GM18526 (cell line): ENCODE measurements around the gene RNF149.

Experiments
- POLR2A ChIP-seq: IDR thresholded peaks from 3 replicates; pipeline ENCODE4 v1.6.1; 2011; ENCODE audit not compliant: insufficient read length; ENCODE audit errors: extremely low read depth

Gene RNF149

DNA sequence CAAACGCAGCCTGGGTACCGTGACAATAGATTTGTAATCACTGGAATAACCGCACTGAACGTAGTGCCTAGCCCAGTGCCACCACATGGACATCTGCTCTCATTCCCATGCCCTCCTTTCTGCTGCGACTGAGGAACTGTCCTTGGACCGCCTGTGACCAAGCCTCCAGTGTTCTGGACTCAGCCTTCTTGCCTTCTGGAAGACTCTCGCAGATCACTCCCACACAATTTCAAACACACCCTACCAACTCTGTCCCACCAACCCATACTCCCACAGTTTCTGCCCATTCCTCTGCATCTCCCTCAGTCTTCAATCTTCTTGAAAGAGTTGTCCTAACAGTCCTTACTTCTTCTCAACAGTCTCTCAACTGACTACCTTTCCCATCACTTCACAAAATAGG is 2.1 kb downstream of the RNF149 start:
- no peak for TF ChIP-seq POLR2A

DNA sequence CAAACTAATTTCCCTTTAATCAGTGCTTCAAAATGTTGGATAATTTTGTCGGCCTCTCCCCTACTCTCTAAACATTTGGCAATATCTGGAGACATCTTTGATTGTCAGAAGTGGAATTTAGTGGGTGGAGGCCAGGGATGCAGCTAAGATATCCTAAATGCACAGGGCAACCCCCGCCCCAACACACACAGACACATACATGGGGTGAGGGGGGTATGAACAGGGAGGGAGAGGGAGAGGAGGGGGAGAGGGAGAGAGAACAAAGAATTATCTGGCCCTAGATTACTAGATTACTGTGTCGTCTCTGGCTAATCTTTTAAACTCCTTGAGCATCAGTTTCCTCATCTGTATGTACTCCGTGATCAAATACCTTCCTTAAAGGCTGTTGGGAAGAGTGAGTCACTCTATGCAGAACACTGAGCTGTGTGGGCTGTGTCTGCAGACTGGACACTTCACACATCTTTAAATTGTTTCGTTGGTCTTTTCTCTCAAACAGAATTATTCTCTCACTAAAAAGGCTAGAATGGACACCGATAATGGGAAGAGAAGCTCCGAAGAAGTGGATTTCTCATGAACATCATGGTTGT is 2.9 kb downstream of the RNF149 start:
- no peak for TF ChIP-seq POLR2A

DNA sequence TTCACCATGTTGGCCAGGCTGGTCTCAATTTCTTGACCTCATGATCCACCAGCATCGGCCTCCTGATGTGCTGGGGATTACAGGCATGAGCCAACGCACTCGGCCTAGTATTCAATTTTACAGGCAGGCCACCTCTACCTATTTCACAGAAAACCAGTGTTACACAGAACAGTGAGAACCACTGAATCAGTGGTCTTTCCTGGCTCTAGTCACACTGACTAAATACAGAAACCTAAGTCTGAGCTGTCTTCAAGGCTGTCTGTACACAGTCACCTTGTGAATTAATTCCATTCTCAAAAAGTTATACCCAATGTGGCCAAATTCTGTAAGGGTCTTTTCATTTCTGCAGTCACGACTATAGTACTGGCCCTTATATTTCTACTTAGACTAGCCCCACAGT is 3.5 kb downstream of the RNF149 start:
- no peak for TF ChIP-seq POLR2A

GRCh38 chr2:101303688-101304087 is 4.8 kb downstream of the RNF149 start:
- no peak for TF ChIP-seq POLR2A

- TF ChIP-seq POLR2A, result no peak
Observed at GRCh38 chr2:101302016-101302415, 6.5 kb downstream of the RNF149 start.

- TF ChIP-seq POLR2A, result no peak
Observed at GRCh38 chr2:101300836-101301235, 7.7 kb downstream of the RNF149 start.

DNA sequence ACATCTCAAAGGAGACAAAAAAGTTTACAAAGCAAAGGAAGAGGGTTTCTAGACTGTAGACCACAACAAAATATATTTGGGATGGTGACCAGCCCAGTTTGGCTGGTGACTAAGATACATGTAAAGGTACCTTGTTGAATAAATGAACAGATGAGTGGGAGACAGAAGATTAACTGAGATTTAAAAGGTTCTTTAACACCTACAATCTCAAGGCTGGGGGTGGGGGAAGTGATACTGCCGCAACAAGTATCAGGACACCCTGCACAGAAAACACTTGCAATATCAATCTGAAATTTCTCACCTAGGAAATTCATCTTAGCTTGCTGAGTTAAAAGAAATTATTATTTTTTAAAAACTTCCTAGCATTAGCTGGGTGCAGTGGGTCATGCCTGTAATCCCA is 8.3 kb downstream of the RNF149 start:
- TF ChIP-seq POLR2A, result no peak

GRCh38 chr2:101299604-101300003 is 8.9 kb downstream of the RNF149 start:
- TF ChIP-seq POLR2A, result no peak

- TF ChIP-seq POLR2A, result no peak
Observed at GRCh38 chr2:101297383-101297782, 11.1 kb downstream of the RNF149 start.

DNA sequence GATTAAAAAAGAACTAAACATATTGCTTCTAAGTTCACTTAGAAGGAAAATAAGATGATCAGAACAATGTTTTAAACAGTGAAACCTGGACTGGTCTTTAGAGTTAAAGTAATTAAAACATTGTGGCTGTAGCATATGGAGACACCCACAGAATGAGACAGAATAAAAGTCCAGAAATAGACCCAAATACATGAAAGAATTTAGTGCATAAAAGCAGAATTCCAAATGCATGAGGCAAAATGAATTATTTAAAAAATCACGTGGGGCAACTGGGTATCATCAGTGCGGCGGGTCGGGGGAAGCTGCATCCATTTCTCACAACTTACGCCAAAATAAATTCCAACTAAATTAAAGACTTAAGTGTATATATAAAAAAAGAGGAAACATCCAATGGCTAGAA is 12.1 kb downstream of the RNF149 start:
- TF ChIP-seq POLR2A, result no peak

DNA sequence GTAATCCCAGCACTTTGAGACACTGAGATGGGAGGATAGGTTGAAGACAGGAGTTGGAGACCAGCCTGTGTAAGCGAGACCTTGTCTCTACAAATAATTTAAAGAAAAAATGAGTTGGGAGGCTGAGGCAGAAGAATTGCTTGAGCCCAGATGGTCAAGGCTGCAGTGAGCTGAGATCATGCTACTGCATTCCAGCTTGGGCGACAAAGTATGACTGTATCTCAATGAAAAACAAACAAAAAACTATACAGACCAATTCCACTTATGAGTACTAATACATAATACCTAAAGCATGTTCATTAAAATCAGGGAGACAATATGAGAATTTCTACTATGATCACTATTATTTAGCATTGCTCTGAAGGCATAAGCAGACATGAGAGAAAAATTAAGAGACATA is 12.6 kb downstream of the RNF149 start:
- TF ChIP-seq POLR2A, result no peak

DNA sequence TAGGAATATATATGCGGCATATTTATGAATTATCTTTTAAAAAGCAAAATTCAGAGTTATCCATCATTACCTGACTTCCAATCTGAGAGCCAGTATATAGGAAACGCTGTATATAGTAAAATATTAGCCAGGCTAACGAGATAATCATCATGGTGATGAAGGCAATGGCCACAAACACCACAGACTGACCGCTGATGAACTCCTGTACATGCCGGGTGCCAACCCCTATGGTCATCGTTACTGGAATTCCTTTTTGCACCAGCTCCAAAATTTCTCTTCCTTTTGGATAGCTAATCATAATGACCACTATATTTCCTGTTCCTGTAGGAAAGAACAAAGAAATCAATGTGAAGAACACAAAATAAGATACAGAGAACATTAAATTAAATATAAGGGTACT is 13.6 kb downstream of the RNF149 start:
- no peak for TF ChIP-seq POLR2A

DNA sequence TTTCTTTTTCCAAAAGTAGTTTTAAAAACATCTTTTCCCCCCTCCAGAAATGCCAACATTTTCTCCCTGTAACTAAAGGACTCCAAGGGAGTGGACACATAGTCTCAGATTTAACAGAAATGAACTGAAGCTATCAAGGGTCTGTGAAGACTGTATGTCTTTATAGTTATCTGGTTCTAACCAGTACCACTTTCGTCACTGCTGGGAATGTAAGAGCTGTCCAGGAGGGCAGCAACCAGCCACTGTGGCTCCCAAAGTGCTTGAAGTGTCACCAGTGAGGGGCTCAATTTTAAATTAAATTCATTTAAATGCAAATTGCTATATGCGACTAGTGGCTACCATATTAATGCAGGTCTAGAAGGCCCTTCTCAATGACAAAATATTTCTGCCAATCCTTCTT is 15.0 kb downstream of the RNF149 start:
- TF ChIP-seq POLR2A, result no peak

- TF ChIP-seq POLR2A, result no peak
Observed at GRCh38 chr2:101291973-101292372, 16.5 kb downstream of the RNF149 start.

- TF ChIP-seq POLR2A, result no peak
Observed at GRCh38 chr2:101290711-101291110, 17.8 kb downstream of the RNF149 start.

DNA sequence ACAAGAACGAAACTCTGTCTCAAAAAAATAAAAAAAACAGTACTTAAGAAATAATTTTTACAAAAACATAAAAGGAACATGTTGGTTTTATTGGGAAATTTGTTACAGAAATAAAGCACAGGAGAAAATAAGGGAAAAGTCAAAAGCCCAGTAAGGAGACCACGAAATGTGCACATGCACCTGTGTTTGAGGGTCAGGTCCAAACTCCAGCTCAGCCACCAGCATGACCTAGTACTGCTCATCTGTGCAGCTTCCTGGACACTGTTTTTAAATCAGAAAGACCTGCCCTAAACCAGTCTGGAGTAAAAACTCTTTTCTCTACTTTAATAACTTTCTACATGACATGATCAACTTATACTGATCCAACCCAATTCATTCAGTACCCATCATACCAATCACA is 21.2 kb downstream of the RNF149 start:
- TF ChIP-seq POLR2A, result no peak

- no peak for TF ChIP-seq POLR2A
Observed at GRCh38 chr2:101286684-101287083, 21.8 kb downstream of the RNF149 start.

- TF ChIP-seq POLR2A, result no peak
Observed at GRCh38 chr2:101282980-101283379, 25.5 kb downstream of the RNF149 start.

GRCh38 chr2:101281482-101281881 is 27.0 kb downstream of the RNF149 start:
- TF ChIP-seq POLR2A, result no peak

DNA sequence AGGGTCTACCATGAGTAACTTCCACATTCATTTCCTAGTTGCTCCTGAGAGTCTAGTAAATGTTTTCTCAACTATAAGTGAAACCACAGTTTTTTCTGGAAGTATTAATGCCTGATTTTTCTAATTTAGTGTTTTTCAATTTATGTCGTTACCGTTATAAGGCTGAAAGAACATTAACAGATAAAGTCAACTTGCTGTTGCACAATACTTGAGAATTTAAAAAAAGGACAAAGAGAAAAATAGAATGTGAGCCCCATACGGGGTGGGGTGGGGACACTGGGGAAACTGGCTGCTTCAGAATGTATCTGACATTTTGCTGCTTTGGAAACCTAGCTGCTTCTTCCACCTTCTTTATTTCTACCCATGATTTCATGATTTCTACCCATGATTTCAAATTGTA is 29.6 kb downstream of the RNF149 start:
- no peak for TF ChIP-seq POLR2A
